Measurements from ENCODE around the gene DTNBP1. TPM values are rescaled to one million over a fixed set of nuclear protein-coding genes. Genes with fewer than 3 reads are reported as not detected.
A peak's percentile ranks its signal among the peaks of the same experiment; 100 is the strongest.

DTNBP1 gene
- total and polyA plus RNA-seq, 2 of the 4 experiments (the other 2 are of a cell fraction) = 4.8 to 18.7 TPM

- CTCF ChIA-PET = interaction anchor here (1.3 kb wide), 1 partner anchor 10 kb away, joined by 8 read pairs; no protein-coding TSS in a partner anchor
Measured at GRCh38 chr6:15654250-15654649, 8.6 kb downstream of the DTNBP1 start.

More at GRCh38 chr6:15654250-15654649, 8.6 kb downstream of the DTNBP1 start:
- Histone ChIP-seq H4K8ac (ENCODE audit: low read depth in 2 of 2, low read length in 2 of 2) (no peak overlapping the region), H3K56ac (ENCODE audit: extremely low read depth, insufficient read depth, low read length) (no peak overlapping the region), H3K4me3 (ENCODE audit: insufficient read depth, low read depth, low read length) (no peak overlapping the region), H2AK5ac (ENCODE audit: low read depth, low read length) (no peak overlapping the region), H3K9me1 (ENCODE audit: insufficient read depth, low read length) (0 out of 2 replicates have a peak, but pooled peaks cover 2% of the 10 kb centered on the region), H4K20me1 (ENCODE audit: insufficient read depth, low read length) (no peaks in the 10 kb centered on the region), H2BK20ac (ENCODE audit: low read depth, low read length) (no peak overlapping the region), H3K18ac (ENCODE audit: low read depth, low read length) (no peak overlapping the region), H3K9ac (ENCODE audit: low read depth, low read length) (no peak overlapping the region), H3K23ac (ENCODE audit: low read depth, low read length) (no peak overlapping the region), H3K14ac (replicated peaks; ENCODE audit: low read depth, low read length) (no peak overlapping the region), H3K9me3 (ENCODE audit: control insufficient read depth, insufficient read depth, low read length) (no peaks in the 10 kb centered on the region), H3K27ac (ENCODE audit: insufficient read depth, low read length) (no peak overlapping the region), H2BK5ac (ENCODE audit: low read depth, low read length, poor library complexity, severe bottlenecking) (no peak overlapping the region), H3K4ac (ENCODE audit: low read depth, low read length) (no peak overlapping the region), H2BK120ac (ENCODE audit: low read depth, low read length) (no peak overlapping the region), H4K91ac (ENCODE audit: insufficient read depth, low read depth, low read length) (no peak overlapping the region), H2AFZ (replicated peaks; ENCODE audit: low read length, poor library complexity) (no peak overlapping the region), H3K27me3 (ENCODE audit: control insufficient read depth, insufficient read depth, low read length) (no peaks in the 10 kb centered on the region), H3K36me3 (ENCODE audit: control insufficient read depth, insufficient read depth, low read length) (0 out of 2 replicates have a peak, but pooled peaks cover 1% of the 10 kb centered on the region), H3K4me1 (ENCODE audit: control insufficient read depth, insufficient read depth, low read length) (no peaks in the 10 kb centered on the region; the same call in 1 of the 2 replicates), H3K4me2 (ENCODE audit: low read depth, low read length) (peak overlapping the region; percentile 36), H2BK15ac (ENCODE audit: low read depth, low read length) (no peak overlapping the region), H4K5ac (ENCODE audit: low read depth, low read length) (no peak overlapping the region), H2AK9ac (replicated peaks; ENCODE audit: low read depth, low read length, poor library complexity) (no peak overlapping the region), H3K79me1 (ENCODE audit: low read depth in 1 of 2, low read length in 2 of 2) (peaks cover 11 to 22% of the 10 kb centered on the region in 2 experiments; a peak in 3 of 4 replicates)
- no CpG with 5 or more reads among the region's 4 CpGs for WGBS, 2 experiments (ENCODE audit: extremely low coverage in 2 of 2, insufficient read length in 1 of 2)
- POLR2A ChIA-PET (ENCODE audit: unreplicated experiment) = no interaction called here
- in situ Hi-C loops (cut with MboI; ENCODE audit: low sequenced_read_pairs) (no loop called here), dilution Hi-C loops (cut with HindIII; ENCODE audit: low sequenced_read_pairs, unreplicated experiment) (no loop called here), intact Hi-C loops (cut with micrococcal nuclease) (no loop called here)
- ATAC-seq (ENCODE audit: low read depth) (peak; percentile 81), DNase-seq (peak; percentile 4)
- no TSS peak for BruUV-seq (replicated peaks)
- no peak for TF ChIP-seq RCOR1 (IDR thresholded peaks at IDR 0.05; ENCODE audit: insufficient replicate concordance, low read length)
- TF ChIP-seq CHD1 (IDR thresholded peaks at IDR 0.05; ENCODE audit: low read depth, low read length) = no peak
- TF ChIP-seq MXI1 (IDR thresholded peaks at IDR 0.05; ENCODE audit: borderline replicate concordance, low read depth, low read length) = no peak
- TF ChIP-seq SMC3 (IDR thresholded peaks at IDR 0.05; ENCODE audit: low read depth, low read length) = no peak
- TF ChIP-seq RFX5 (IDR thresholded peaks at IDR 0.05; ENCODE audit: low read depth, low read length) = no peak
- no peak for TF ChIP-seq ELK1 (IDR thresholded peaks at IDR 0.05; ENCODE audit: borderline replicate concordance, low read depth, low read length)
- TF ChIP-seq CEBPB (IDR thresholded peaks at IDR 0.05; ENCODE audit: low read depth, low read length) = no peak
- TF ChIP-seq CTCF (conservative IDR thresholded peaks at IDR 0.05; ENCODE audit: low read depth, low read length) = no peak
- TF ChIP-seq POLR2A (IDR thresholded peaks at IDR 0.05; ENCODE audit: low read depth, low read length) = no peak
- no peak for TF ChIP-seq BHLHE40 (IDR thresholded peaks at IDR 0.05; ENCODE audit: low read depth, low read length)
- no peak for TF ChIP-seq USF2 (IDR thresholded peaks at IDR 0.05; ENCODE audit: low read depth, low read length)
- TF ChIP-seq MAZ (IDR thresholded peaks at IDR 0.05; ENCODE audit: borderline replicate concordance, low read depth, low read length) = no peak
- no peak for TF ChIP-seq NFE2L2 (IDR thresholded peaks at IDR 0.05; ENCODE audit: low read depth, low read length)
- TF ChIP-seq MAFK (IDR thresholded peaks at IDR 0.05; ENCODE audit: low read depth, low read length) = no peak
- no peak for TF ChIP-seq FOS (IDR thresholded peaks at IDR 0.05; ENCODE audit: low read depth, low read length)
- TF ChIP-seq RAD21 (IDR thresholded peaks at IDR 0.05; ENCODE audit: low read length) = no peak
